Vagina (tissue), 2 donors: ENCODE measurements around the gene TBX10.

Source experiments
- CTCF ChIP-seq, 3 experiments: fragments of 450-650 bp in 2 of 3; fragments of 200-600 bp in 1 of 3; sonication (generic) in 1 of 3; IDR thresholded peaks; one replicate each; pipeline ENCODE4 v1.5.1; 2017 to 2019; ENCODE audit warnings: antibody characterized with exemption in 3 of 3, mild to moderate bottlenecking in 2 of 3, moderate library complexity in 2 of 3
- POLR2AphosphoS5 ChIP-seq, 2 donors: sonication (generic); formaldehyde crosslinking; IDR thresholded peaks; one replicate each; pipeline ENCODE4 v1.9.0; 2017; ENCODE audit warnings: antibody characterized with exemption in 2 of 2, mild to moderate bottlenecking in 2 of 2, low read depth in 1 of 2; ENCODE audit not compliant: insufficient read depth in 1 of 2

GRCh38 chr11:67612751-67613150, 26.8 kb downstream of the TBX10 start:
- TF ChIP-seq CTCF (IDR thresholded peaks at IDR 0.05) (no peak), POLR2AphosphoS5 (IDR thresholded peaks at IDR 0.05; ENCODE audit: insufficient read depth in 1 of 2, low read depth in 1 of 2) (no peak)
